ENCODE data around the gene GAL. TPM values are rescaled to one million over a fixed set of nuclear protein-coding genes. Genes with fewer than 3 reads are reported as not detected.

GAL gene
- total RNA-seq, 1 experiment from 2014 or later, result 65.2 TPM

DNA sequence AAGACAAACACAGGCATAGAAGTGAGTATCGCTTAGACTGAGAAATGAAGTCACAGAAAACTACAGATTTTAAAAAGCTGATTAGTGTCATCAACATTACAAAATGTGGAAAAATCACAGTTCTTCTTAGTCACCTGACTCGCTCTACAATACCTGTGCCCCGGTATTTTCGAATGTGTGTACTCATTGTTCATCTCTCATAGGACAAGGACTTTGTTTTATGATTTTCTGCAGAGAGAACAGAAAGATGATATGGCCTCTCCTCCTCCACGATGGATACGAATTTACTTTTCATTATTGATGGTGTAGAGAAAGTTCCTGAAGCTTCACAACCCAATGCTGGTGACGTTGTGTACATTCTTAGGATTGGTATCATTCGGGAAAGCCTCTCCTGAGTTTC is 29.4 kb upstream of the GAL start:
- no peak overlapping the region for H3K23ac ChIP-seq (ENCODE audit: insufficient read length, low read depth, low read length)
- no peak overlapping the region for H2AFZ ChIP-seq (ENCODE audit: low read length)
- H2BK12ac ChIP-seq (ENCODE audit: insufficient read length, low read depth, low read length), result no peak overlapping the region
- H3K23me2 ChIP-seq (ENCODE audit: insufficient read length, low read depth, low read length, poor library complexity, severe bottlenecking), result no peaks in the 10 kb centered on the region
- H3K79me2 ChIP-seq (ENCODE audit: insufficient read depth, low read length), result no peaks in the 10 kb centered on the region
- H3K4me1 ChIP-seq (ENCODE audit: insufficient read depth, low read length), result no peaks in the 10 kb centered on the region
- no peak for DNase-seq
- H4K8ac ChIP-seq (replicated peaks; ENCODE audit: insufficient read length, low read depth, low read length), result no peak overlapping the region
- Mint-ChIP-seq H3K36me3 (ENCODE audit: insufficient read depth in 1 of 3, low read depth in 3 of 3) (peaks cover 0 to 6% (median 0%) of the 10 kb centered on the region in 3 experiments; a peak in 1 of 7 replicates), H3K4me1 (0 out of 4 replicates have a peak, but pooled peaks cover 0 to 2% of the 10 kb centered on the region in 2 experiments), H3K27ac (no peak overlapping the region), H3K27me3 (ENCODE audit: low read depth) (no peaks in the 10 kb centered on the region; the same call in 1 of the 2 replicates), H3K9me3 (peaks cover 2 to 10% of the 10 kb centered on the region in 2 experiments), H3K4me3 (no peak overlapping the region)
- H3K27ac ChIP-seq (ENCODE audit: insufficient read length, low read depth, low read length), result no peak overlapping the region
- H4K5ac ChIP-seq (ENCODE audit: insufficient read length, low read depth, low read length), result no peak overlapping the region
- no peak overlapping the region for H2BK15ac ChIP-seq (ENCODE audit: low read depth, low read length)
- H3K56ac ChIP-seq (ENCODE audit: insufficient read length, low read depth, low read length), result no peak overlapping the region
- H3K27me3 ChIP-seq (ENCODE audit: insufficient read depth, low read length), result no peaks in the 10 kb centered on the region
- TF ChIP-seq, protein P1, sequence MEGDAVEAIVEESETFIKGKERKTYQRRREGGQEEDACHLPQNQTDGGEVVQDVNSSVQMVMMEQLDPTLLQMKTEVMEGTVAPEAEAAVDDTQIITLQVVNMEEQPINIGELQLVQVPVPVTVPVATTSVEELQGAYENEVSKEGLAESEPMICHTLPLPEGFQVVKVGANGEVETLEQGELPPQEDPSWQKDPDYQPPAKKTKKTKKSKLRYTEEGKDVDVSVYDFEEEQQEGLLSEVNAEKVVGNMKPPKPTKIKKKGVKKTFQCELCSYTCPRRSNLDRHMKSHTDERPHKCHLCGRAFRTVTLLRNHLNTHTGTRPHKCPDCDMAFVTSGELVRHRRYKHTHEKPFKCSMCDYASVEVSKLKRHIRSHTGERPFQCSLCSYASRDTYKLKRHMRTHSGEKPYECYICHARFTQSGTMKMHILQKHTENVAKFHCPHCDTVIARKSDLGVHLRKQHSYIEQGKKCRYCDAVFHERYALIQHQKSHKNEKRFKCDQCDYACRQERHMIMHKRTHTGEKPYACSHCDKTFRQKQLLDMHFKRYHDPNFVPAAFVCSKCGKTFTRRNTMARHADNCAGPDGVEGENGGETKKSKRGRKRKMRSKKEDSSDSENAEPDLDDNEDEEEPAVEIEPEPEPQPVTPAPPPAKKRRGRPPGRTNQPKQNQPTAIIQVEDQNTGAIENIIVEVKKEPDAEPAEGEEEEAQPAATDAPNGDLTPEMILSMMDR (conservative IDR thresholded peaks at IDR 0.05), result no peak
- no peak overlapping the region for H2BK120ac ChIP-seq (ENCODE audit: low read depth, low read length, poor library complexity, severe bottlenecking)
- H2BK20ac ChIP-seq (ENCODE audit: low read depth, low read length, poor library complexity, severe bottlenecking), result no peak overlapping the region
- H4K20me1 ChIP-seq (ENCODE audit: control insufficient read depth, insufficient read depth, insufficient read length), result no peaks in the 10 kb centered on the region
- no peak overlapping the region for H3K14ac ChIP-seq (ENCODE audit: insufficient read depth, low read length)
- no peaks in the 10 kb centered on the region for H3K9me3 ChIP-seq (ENCODE audit: control insufficient read depth, low read depth, low read length)
- no peak overlapping the region for H3K18ac ChIP-seq (ENCODE audit: insufficient read length, low read depth, low read length)
- H2BK5ac ChIP-seq (ENCODE audit: insufficient read length, low read length), result no peak overlapping the region
- no peak overlapping the region for H4K91ac ChIP-seq (ENCODE audit: insufficient read length, low read depth, low read length)
- no peak overlapping the region for H3T11ph ChIP-seq (ENCODE audit: low read length)
- H3K4me2 ChIP-seq (ENCODE audit: insufficient read depth, insufficient read length, low read length), result no peak overlapping the region
- no peak overlapping the region for H3K4ac ChIP-seq (ENCODE audit: low read depth, low read length)
- H3K9ac ChIP-seq (ENCODE audit: extremely low read depth, insufficient read length, low read length), result no peak overlapping the region
- no peaks in the 10 kb centered on the region for H3K79me1 ChIP-seq (ENCODE audit: insufficient read depth, low read depth, low read length, poor library complexity, severe bottlenecking)
- H2AK5ac ChIP-seq (ENCODE audit: insufficient read length, low read length), result no peak overlapping the region
- whole genome bisulfite sequencing (ENCODE audit: extremely low coverage, insufficient read length, low lambda C conversion rate), result no CpG with 5 or more reads among the region's 8 CpGs
